Smooth muscle cell of trachea (primary cell): ENCODE measurements around the gene MCUR1. TPM values are rescaled to one million over a fixed set of nuclear protein-coding genes. Genes with fewer than 3 reads are reported as not detected.

Source experiments
- total RNA-seq: library from RNA; depleted of rRNA; stranded (reverse); fragments of >200 nt; gene quantifications from 2 replicates; pipeline ENCODE4 v1.2.1, GENCODE V29; 2014

Gene MCUR1
- 9.1 and 12.5 TPM in 2 replicates for total RNA-seq

DNA sequence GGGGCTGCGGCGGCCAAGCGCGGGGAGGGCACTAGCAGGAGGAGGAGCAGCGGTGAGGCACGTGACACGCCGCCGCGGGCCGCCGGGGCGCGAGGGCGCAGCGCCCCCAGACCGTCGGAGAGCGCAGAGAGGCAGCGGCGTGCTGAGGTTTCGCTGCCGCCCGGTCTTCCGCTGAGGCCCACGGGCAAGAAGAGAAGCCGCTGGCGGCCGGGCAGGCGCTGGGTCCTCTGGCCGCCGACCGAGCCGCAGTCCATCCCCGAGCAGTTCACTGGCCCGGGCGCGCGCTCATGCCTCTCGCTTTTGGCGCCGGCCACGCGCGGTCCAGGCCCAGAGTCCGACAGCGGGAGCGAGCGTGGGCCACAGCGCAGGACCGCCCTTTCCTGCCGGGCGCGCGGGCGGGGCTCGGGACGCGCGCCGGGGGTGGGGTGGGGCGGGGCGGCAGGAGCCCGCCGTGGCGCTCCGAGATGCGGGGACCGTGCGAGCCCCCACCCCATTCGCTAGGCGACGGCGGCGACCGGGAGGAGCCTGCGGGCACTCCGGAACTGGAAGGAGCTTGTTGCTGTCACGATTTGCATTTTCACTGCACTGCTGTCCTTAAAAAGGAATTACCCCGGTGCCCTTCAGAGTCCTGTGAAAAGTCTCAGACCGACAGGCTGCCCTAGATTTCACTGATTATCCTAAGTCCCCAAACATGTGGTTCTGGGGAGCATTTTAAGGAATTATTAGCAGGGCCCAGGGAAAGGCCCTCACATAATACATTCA, at the start of gene MCUR1:
Gene MCUR1 (minus strand): TSS at position 382 of the 762 bp plus-strand sequence. CDS start 128 bp downstream, at position 254.

Other genes starting within 250 kb of the MCUR1 start
- 8.7 and 10.3 TPM in 2 replicates for gene SIRT5, start 240.0 kb downstream of the MCUR1 start, total RNA-seq
- 36.2 and 78.0 TPM in 2 replicates for gene NOL7, start 199.2 kb downstream of the MCUR1 start, total RNA-seq
- gene RANBP9, start 102.7 kb downstream of the MCUR1 start, total RNA-seq = 45.3 and 46.0 TPM in 2 replicates
- 2.3 and 3.8 TPM in 2 replicates for gene RNF182, start 110.4 kb upstream of the MCUR1 start, total RNA-seq